Brain microvascular endothelial cell (primary cell): ENCODE data around the gene SLC16A3.

Source experiments
- DNase-seq: peaks from one replicate; pipeline ENCODE4 v3.0.0-alpha.2; 2020
- H3K27ac ChIP-seq: fragments of 250-450 bp; sonication (Bioruptor Pico); 2 replicates; pipeline ENCODE4 v1.5.1; 2020; ENCODE audit warnings: mild to moderate bottlenecking, moderate library complexity
- H3K27me3 ChIP-seq: fragments of 250-450 bp; sonication (Bioruptor Pico); replicated peaks from 2 replicates; pipeline ENCODE4 v1.5.1; 2020; ENCODE audit warnings: mild to moderate bottlenecking
- H3K36me3 ChIP-seq: fragments of 250-450 bp; sonication (Bioruptor Pico); replicated peaks from 2 replicates; pipeline ENCODE4 v1.5.1; 2020; ENCODE audit warnings: mild to moderate bottlenecking
- H3K4me3 ChIP-seq: 2 replicates; pipeline ENCODE4 v1.5.1; 2011; ENCODE audit warnings: low read depth, mild to moderate bottlenecking, control low read depth, low read length, moderate library complexity
- CTCF ChIP-seq: IDR thresholded peaks from 2 replicates; pipeline ENCODE4 v1.5.1; 2011; ENCODE audit warnings: low read depth, mild to moderate bottlenecking, moderate library complexity, low read length, control low read depth, inconsistent platforms; ENCODE audit errors: missing control alignments
- in situ Hi-C: cut with HindIII; loops from 2 replicates; pipeline ENCODE4 v1.10.0; 2017; ENCODE audit warnings: low sequenced_read_pairs, low pct_ligation_motif_present

Gene SLC16A3

GRCh38 chr17:82272495-82273326 lies 43.9 kb downstream of the SLC16A3 start:
- in situ Hi-C loops: no loop called here
- no peaks in the 10 kb centered on the region for H3K27me3 ChIP-seq

GRCh38 chr17:82273327-82274133 lies 44.7 kb downstream of the SLC16A3 start, which contains the start of gene CSNK1D:
Gene CSNK1D, minus strand, starts transcription at chr17:82273700. Its CDS starts 319 bp downstream, at chr17:82273381.
- Histone ChIP-seq H3K27ac (peak within 1 kb of the TSS; percentile 97), H3K36me3 (peaks cover 32% of the 10 kb centered on the region), H3K27me3 (no peaks in the 10 kb centered on the region), H3K4me3 (peak within 1 kb of the TSS; percentile 82)
- in situ Hi-C loops: no loop called here
- peak; percentile 78 for DNase-seq
- TF ChIP-seq CTCF: no peak

More at GRCh38 chr17:82272495-82273326, 43.9 kb downstream of the SLC16A3 start:
- no peak for DNase-seq
- peak overlapping the region; percentile 97 for H3K27ac ChIP-seq
- peaks cover 36% of the 10 kb centered on the region for H3K36me3 ChIP-seq
- TF ChIP-seq CTCF: no peak
- H3K4me3 ChIP-seq: peak overlapping the region; percentile 82

- H3K36me3 ChIP-seq: peaks cover 26% of the 10 kb centered on the region
- TF ChIP-seq CTCF: no peak
- DNase-seq: no peak
- in situ Hi-C loops: no loop called here
- no peak overlapping the region for H3K27ac ChIP-seq
- H3K4me3 ChIP-seq: no peak overlapping the region
- no peaks in the 10 kb centered on the region for H3K27me3 ChIP-seq
These were observed 45.5 kb downstream of the SLC16A3 start for GRCh38 chr17:82274134-82275020.

- in situ Hi-C loops: no loop called here
- no peak overlapping the region for H3K4me3 ChIP-seq
- peaks cover 17% of the 10 kb centered on the region for H3K36me3 ChIP-seq
These were observed 46.5 kb downstream of the SLC16A3 start for GRCh38 chr17:82275326-82275725.

More at GRCh38 chr17:82275326-82275725, 46.5 kb downstream of the SLC16A3 start:
- no peaks in the 10 kb centered on the region for H3K27me3 ChIP-seq
- H3K27ac ChIP-seq: no peak overlapping the region
- DNase-seq: no peak
- no peak for TF ChIP-seq CTCF
